HG03571 (cell line): ENCODE measurements around the gene POU2F2.

Source experiments
- ATAC-seq: cut with Tn5 transposase; IDR thresholded peaks from one replicate; pipeline ENCODE4 v1.9.1; 2021; ENCODE audit not compliant: unreplicated experiment

POU2F2 gene

GRCh38 chr19:42155796-42156195, 23.6 kb upstream of the POU2F2 start:
- ATAC-seq = no peak

- no peak for ATAC-seq
Observed at GRCh38 chr19:42154471-42155323, 22.5 kb upstream of the POU2F2 start.

GRCh38 chr19:42153672-42154433, 21.6 kb upstream of the POU2F2 start:
- ATAC-seq = no peak

- ATAC-seq = no peak
Observed at GRCh38 chr19:42152910-42153671, 20.8 kb upstream of the POU2F2 start.

- no peak for ATAC-seq
Observed at GRCh38 chr19:42151782-42152684, 19.8 kb upstream of the POU2F2 start.

- no peak for ATAC-seq
Observed at GRCh38 chr19:42150911-42151361, 18.7 kb upstream of the POU2F2 start.

GRCh38 chr19:42150364-42150763, 18.1 kb upstream of the POU2F2 start:
- no peak for ATAC-seq

- ATAC-seq = no peak
Observed at GRCh38 chr19:42149447-42150202, 17.4 kb upstream of the POU2F2 start.

GRCh38 chr19:42148266-42148665, 16.0 kb upstream of the POU2F2 start:
- no peak for ATAC-seq

GRCh38 chr19:42143341-42144234, 11.3 kb upstream of the POU2F2 start:
- ATAC-seq = no peak

- ATAC-seq = no peak
Observed at GRCh38 chr19:42140125-42140754, 8.0 kb upstream of the POU2F2 start.

- ATAC-seq = no peak
Observed at GRCh38 chr19:42134535-42135070, 2.4 kb upstream of the POU2F2 start.

- ATAC-seq = peak; percentile 31
Observed at GRCh38 chr19:42132851-42133528, 744 bp upstream of the POU2F2 start.

- ATAC-seq = no peak
Observed at GRCh38 chr19:42131149-42132029, 857 bp downstream of the POU2F2 start.

GRCh38 chr19:42130254-42130573, 2.0 kb downstream of the POU2F2 start:
- ATAC-seq = no peak
